PC-9 (cell line): ENCODE results near the gene SLCO4A1.

Experiments
- CTCF ChIP-seq: fragments of 200-600 bp; sonication (generic); conservative IDR thresholded peaks from 2 replicates; pipeline ENCODE4 v1.6.1; 2017; ENCODE audit warnings: mixed run types, antibody characterized with exemption, mild to moderate bottlenecking, moderate library complexity
- EZH2 ChIP-seq: fragments of 200-600 bp; sonication (generic); IDR thresholded peaks from 2 replicates; pipeline ENCODE4 v1.8.0; 2017; ENCODE audit warnings: antibody characterized with exemption, low read depth

DNA sequence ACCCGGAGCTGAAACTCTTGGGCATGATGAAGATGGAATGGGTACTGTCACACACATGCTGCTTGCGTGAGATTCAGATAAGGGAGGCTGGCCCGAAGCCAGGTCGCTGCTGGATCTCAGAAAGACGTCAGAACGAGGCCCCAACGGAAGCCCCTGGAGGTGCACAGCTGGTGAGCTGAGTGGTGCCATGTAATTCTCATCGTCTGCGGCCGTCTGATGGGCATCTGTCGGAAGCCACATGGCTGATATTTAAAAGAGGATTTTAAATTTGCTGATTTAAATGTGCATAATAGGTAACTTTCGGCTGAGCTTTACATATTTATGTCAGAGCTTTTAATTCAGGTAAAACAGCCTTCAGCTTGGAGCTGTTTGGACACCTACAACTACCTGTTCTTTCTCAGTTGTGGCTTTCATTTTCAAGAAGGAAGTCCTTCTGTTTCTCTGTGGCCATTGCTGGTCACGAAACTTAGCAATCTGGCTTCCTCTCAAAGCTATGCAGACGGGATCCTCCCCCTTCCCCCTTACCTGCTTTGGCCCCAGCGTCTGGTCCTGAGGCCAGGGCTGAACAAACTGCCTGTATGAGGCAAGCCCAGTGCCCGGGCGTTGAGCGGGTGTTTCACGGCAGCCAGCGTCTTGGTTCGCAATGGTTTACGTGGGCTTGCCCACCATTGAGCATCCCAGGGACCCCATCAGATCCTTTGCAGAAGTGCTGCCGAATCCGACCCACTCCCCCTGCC is 9.2 kb downstream of the SLCO4A1 start:
- TF ChIP-seq CTCF: no peak
- no peak for TF ChIP-seq EZH2
